A172 (cell line): ENCODE results near the gene PALB2. TPM values are rescaled to one million over a fixed set of nuclear protein-coding genes. Genes with fewer than 3 reads are reported as not detected.

Experiments used
- DNase-seq: peaks from one replicate; pipeline ENCODE4 v3.0.0-alpha.2; 2015; ENCODE audit warnings: low spot score
- total RNA-seq: library from RNA; depleted of rRNA; stranded (reverse); fragments of >200 nt; shearing (Covaris generic); gene quantifications from 2 replicates; pipeline ENCODE4 v1.2.3, GENCODE V29; 2014; rRNA removed

PALB2 gene
- 15.0 and 20.1 TPM in 2 replicates for total RNA-seq

DNA sequence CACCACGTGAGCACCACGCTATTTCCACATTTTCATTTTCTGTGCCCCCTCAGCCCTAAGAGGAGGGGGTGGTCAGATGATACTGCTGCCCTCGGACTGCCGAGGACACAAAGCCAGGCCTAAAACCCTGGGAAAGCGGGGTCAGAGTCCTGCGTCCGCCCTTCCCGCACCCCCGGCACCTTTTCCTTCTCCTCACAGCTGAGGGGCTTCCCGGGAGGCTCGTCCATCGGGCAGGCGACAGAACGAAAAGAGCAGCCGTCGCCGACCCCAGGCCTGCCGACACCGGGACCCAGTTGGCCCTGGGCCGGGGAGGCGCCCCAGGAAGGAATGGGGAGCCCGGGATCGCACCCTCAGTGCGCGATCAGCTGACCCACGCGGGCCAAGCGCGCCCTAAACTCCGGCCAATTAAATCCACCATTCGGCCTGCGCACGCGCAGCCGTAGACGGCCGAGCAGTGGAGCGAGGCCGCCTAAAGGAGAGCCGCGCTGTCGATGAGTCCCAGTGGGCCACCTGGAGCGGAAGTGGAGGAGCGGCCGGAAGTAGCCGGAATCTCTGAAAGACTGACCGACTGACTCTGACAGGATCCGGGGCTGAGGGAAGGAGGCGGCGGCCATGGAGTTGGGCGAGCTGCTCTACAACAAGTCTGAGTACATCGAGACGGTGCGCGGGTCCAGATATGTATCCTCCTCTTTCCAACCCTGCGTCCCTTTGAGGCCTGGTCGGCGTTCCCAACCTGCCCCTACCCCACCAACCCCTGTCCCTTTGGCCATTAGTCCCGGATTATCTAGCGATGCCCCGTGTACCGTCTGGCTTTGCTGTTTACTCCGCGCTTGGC lies at the start of gene PALB2, which contains the start of gene DCTN5:
Gene PALB2 (minus strand): TSS at position 380 of the 835 bp plus-strand sequence. CDS start 153 bp downstream, at position 227.
Gene DCTN5 (plus strand): TSS at position 536 of the 835 bp plus-strand sequence. CDS start 77 bp downstream, at position 613.
- peak; percentile 84 for DNase-seq

DNA sequence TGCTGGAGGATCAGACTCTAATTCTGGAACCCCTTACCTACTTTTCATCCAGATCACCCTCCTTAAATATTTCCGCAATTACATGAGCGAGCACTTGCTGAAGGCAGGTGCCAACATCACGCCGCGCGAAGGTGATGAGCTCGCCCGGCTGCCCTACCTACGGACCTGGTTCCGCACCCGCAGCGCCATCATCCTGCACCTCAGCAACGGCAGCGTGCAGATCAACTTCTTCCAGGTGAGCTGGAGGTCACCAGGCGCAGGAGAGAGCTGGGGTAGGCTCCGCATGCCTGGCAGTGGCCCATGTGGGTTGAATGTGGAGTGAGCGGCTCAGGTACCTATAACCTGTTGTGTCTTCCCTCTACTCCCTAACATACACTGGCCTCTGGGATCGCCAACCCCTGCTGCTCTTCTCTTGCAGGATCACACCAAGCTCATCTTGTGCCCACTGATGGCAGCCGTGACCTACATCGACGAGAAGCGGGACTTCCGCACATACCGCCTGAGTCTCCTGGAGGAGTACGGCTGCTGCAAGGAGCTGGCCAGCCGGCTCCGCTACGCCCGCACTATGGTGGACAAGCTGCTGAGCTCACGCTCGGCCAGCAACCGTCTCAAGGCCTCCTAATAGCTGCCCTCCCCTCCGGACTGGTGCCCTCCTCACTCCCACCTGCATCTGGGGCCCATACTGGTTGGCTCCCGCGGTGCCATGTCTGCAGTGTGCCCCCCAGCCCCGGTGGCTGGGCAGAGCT lies 48.5 kb upstream of the PALB2 start:
- no peak for DNase-seq

- no peak for DNase-seq
Measured at GRCh38 chr16:23687034-23687808, 46.1 kb upstream of the PALB2 start.

DNA sequence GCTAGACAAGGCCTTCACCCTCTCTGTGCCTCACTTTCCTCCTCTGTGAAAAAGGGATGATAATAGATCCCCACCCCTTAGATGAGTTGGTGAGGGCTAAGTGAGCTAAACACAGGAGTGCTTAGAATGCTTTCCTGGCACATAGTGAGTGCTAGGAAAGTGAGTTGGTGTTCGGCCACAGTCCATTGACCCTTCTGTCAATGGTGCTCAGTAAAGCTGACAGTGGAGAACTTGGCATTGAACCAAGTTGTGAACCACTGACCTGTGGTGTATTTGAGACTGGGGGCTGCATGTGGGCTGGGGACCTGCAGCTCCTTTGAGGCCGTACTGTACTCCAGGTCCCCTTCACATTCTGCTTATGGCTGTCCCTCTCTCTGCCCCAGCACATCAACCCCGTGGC lies 42.4 kb upstream of the PALB2 start:
- no peak for DNase-seq

- DNase-seq, result no peak
Measured at GRCh38 chr16:23682181-23682580, 41.1 kb upstream of the PALB2 start.

- no peak for DNase-seq
Measured at GRCh38 chr16:23679986-23680336, 38.9 kb upstream of the PALB2 start.

DNA sequence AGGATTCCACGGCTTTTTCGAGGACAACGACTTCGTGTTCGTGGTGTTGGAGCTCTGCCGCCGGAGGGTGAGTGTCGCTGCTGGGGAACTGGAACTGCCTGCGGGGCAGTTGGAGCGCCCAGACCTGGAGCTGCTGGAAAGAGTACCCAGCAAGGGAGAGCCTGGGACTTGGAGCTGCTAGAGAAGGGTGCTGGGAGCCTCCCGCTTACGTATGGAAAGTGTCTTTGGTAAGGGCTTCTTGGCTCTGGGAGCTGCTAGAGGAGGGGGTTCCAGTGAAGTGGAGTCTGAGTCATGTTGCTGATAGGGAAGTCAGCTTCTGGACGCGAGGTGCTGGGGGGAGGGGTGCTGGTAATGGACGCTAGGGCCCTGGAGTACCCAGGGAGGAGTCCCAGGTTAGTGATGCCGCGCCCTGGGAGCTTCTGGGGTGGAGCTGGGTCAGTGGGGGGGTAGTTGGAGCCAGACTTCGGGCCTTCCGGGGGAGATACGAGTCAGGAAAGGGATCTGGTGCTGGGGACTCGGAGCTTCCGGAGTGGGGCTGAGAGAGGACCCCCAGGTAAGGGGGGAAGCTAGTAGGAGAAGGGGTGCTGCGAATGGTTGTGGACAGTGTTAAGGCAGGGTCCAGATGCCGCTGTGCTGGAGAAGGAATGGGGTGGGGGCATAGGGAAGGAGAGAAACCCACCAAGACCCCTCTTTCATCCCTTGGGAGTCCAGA lies 38.3 kb upstream of the PALB2 start:
- DNase-seq, result peak; percentile 45

DNA sequence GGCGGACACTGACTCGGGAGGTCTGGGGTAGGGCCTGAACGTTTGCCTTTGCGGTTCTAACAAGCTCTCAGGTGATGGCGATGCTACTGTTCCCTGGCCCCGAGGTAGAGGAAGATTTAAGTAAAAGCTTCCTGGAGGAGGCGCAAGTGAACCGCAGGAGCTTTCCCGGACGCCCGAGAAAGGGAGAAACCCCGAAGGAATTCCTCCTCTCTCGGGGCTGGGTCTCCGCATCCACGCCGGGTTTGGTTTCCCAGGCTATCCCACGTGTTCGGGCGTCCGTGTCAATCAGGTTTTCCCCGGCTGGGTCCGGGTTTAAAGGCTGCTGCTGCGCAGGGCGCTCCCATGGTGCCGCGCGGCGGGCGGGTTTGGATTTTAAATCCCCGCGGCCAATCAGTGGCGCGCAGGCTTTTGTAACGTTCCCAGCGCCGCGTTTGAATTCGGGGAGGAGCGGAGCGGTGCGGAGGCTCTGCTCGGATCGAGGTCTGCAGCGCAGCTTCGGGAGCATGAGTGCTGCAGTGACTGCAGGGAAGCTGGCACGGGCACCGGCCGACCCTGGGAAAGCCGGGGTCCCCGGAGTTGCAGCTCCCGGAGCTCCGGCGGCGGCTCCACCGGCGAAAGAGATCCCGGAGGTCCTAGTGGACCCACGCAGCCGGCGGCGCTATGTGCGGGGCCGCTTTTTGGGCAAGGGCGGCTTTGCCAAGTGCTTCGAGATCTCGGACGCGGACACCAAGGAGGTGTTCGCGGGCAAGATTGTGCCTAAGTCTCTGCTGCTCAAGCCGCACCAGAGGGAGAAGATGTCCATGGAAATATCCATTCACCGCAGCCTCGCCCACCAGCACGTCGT lies 37.5 kb upstream of the PALB2 start, which contains the start of gene PLK1:
Gene PLK1 (plus strand): TSS at position 460 of the 844 bp plus-strand sequence. CDS start 44 bp downstream, at position 504.
- peak; percentile 71 for DNase-seq

DNA sequence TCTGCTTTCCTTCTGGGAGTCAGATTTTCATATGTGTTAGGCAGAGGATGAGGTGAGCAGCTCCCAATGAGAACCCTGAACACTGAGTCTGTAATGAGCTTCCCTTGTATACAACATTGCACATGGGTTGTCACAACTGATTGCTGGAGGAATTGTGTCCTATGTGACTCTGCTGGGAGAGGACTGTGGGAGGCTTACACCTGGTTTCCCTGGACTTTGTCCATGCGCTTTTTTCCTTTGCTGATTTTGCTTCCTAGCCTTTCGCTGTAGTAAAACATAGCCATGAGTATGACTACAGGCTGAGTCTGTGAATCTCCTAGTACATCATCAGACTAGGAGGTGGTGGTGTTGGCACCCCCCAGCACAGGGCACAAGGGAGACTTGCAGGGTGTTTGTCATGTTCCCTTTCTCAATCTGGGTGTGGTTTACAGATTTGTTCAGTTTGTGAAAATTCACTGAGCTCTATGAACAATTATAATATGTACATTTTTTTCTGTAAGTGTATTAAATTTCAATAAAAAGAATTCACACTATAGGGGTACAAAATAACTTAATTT lies 35.9 kb upstream of the PALB2 start:
- no peak for DNase-seq

DNA sequence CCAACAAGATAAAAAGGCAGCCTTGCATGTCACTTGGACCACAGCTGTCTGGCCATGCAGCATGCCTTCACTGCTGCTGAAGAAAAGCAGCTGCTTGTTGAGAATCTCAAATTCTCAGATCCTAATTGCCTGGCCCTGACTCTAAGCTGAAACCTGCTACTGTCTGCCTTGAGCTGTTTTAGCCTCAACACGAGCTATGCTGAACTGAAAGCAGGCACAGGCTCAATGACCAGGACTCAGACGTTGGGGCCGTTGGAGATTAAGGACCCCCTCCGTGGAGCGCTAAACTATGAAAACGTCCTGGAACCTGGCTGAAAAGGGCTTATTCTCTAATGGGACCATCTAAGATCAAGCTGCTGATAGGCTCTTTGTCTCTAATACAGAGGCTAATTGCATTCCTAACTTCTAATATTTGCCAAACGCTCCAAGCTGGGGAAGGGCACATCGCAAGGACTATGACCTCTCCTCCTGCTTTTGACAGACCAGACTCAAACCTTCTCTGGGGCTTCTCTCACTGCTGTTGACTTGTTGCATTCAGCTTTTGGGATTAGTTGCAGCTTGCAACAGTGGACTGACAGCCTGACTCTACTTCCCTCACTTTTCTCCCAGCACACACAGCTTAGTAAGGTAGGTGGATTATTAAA lies 33.0 kb upstream of the PALB2 start:
- no peak for DNase-seq

DNA sequence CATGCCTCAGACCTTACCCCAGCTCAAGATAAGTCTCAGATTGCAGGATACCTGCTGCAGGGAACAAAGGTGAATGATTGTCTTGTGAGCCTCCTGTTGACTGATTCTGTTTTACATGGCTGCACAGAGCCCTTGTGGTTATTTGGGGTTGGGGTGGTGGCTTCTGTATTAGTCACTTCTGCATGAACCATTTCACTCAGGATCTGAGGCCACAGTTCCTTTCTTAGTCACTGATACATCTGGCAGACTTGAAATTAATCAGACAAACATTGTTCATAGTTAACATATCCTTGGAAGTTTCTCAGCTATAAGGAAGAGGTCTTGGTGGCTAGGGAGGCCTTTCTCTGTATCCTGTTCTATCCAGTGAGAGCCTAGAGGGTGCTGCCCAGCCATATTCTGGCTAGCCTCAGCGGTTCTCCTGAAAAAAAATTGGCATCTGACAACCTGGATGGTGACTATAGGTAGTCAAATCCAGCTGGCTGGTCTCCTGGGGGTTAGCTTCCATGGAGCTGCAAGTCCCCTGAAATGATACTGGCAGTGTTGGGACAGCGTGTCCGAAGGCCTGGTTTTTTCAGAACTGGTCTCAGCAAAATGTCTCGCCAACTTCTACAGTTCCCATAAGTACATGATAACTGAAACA lies 29.1 kb upstream of the PALB2 start:
- peak; percentile 63 for DNase-seq

DNA sequence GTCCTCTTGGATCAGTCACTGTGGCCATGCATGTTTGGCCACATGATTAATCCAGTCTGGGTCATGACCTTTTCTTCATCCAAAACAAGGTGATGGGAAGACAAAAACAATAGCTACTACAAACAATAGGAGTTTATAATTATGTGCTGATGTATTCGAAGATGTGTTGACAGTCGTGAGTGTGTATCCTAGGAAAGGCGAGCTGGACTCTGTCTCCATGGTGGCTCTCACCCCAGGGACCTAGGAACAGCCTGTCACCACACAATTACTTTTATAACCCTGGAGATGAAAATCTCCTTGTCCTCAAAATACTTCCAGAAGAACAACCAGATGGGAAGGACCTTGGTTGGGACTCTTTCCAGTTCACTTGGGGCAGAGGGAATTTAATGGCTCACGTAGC lies 27.8 kb upstream of the PALB2 start:
- no peak for DNase-seq

DNA sequence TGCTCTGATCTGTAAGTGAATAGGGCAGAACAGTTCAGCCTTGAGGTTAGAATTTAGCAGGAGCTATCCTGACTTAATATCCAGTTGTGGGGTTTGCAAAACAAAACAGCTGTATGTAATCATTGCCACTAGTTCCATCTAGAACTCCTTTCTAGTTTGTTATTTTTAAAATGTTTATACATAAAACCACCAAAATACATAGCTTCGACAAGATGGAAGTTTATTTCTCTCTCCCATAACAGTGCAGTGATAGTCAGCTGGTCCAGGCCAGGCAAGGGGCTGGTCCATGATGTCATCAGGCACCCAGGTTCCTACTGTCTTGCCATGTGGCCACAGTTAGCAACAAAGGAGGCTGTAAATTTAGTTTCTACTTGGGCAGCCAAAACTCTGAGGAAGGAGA lies 27.1 kb upstream of the PALB2 start:
- no peak for DNase-seq

- no peak for DNase-seq
Measured at GRCh38 chr16:23667355-23667659, 26.2 kb upstream of the PALB2 start.

DNA sequence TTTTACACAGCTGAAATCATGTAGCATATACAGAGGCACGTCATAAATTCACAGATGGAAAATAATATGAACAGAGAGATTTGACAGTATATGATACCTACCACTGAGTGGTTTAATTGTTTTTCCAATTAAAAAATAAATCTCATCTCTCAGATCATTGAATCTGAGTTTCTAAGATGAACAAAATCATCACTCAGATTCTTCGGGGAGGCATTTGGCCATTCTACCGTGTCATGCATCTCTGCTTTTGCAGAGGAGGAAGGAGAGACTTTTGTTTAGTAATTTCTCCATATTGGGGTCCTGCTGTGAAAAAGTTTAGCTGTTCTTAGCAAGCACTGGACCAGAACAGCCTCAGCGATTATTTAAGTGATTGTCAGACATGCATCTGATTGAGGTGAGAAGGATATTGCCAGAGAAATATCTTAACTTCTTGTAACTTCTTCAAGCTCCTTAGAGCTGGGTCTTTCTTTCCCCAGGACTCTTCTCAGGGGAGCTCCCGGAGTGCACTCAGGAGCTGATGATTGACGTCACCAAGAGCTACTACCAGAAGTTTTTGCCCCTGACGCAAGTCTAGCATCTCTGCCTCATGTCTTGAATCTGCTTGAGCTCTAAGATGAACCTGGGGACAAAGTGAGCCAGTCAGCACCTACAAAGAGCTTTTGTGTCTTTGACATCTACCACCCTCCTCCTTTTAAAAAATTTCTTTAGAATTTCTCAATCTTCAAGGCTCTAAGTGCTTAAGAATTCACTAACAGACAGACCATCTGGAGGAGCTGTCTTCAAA lies 25.7 kb upstream of the PALB2 start:
- DNase-seq, result no peak

GRCh38 chr16:23663918-23664317 lies 22.8 kb upstream of the PALB2 start:
- DNase-seq, result no peak

DNA sequence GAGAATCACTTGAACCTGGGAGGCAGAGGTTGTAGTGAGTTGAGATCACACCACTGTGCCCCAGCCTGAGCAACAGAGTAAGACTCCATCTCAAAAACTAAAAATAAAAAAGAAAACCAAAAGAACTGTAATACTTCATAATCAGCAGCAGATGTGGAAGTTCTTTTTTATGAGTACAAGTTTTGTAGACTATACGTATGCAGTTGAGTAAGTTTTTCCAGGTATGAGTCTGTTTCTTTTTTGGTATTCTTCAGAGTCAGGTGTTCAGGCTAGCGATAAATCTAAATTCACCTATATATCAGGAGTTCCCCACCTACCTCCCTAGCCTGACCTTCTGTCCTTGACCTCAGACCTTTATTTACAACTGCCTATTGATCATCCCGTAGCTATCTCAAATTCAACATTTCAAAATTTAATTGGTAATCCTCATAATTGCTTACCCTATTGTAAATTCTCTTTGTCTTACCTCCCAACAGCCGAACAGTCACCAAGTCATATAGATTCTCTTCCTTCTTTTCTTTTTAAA lies 10.9 kb upstream of the PALB2 start:
- no peak for DNase-seq
